GM10847 (cell line): ENCODE results near the gene UGT1A6.

Experiments
- POLR2A ChIP-seq: IDR thresholded peaks from 2 replicates; pipeline ENCODE4 v1.6.1; 2011; ENCODE audit not compliant: insufficient read length; ENCODE audit errors: extremely low read depth

UGT1A6 gene

GRCh38 chr2:233779722-233780121 is 87.0 kb downstream of the UGT1A6 start:
- no peak for TF ChIP-seq POLR2A

- TF ChIP-seq POLR2A: no peak
Measured at GRCh38 chr2:233780771-233781170, 88.1 kb downstream of the UGT1A6 start.

GRCh38 chr2:233789554-233789953 is 96.9 kb downstream of the UGT1A6 start:
- TF ChIP-seq POLR2A: no peak

GRCh38 chr2:233791151-233791882 is 98.6 kb downstream of the UGT1A6 start:
- no peak for TF ChIP-seq POLR2A

- no peak for TF ChIP-seq POLR2A
Measured at GRCh38 chr2:233791883-233792329, 99.2 kb downstream of the UGT1A6 start.

GRCh38 chr2:233792720-233793119 is 100.0 kb downstream of the UGT1A6 start:
- TF ChIP-seq POLR2A: no peak

- no peak for TF ChIP-seq POLR2A
Measured at GRCh38 chr2:233793465-233794127, 100.9 kb downstream of the UGT1A6 start.

- TF ChIP-seq POLR2A: no peak
Measured at GRCh38 chr2:233794128-233794658, 101.5 kb downstream of the UGT1A6 start.

GRCh38 chr2:233795735-233796171 is 103.1 kb downstream of the UGT1A6 start:
- TF ChIP-seq POLR2A: no peak

GRCh38 chr2:233796254-233796653 is 103.6 kb downstream of the UGT1A6 start:
- TF ChIP-seq POLR2A: no peak

GRCh38 chr2:233798335-233799086 is 105.8 kb downstream of the UGT1A6 start:
- no peak for TF ChIP-seq POLR2A

GRCh38 chr2:233799087-233799665 is 106.5 kb downstream of the UGT1A6 start:
- no peak for TF ChIP-seq POLR2A

GRCh38 chr2:233799716-233800115 is 107.0 kb downstream of the UGT1A6 start:
- TF ChIP-seq POLR2A: no peak

- TF ChIP-seq POLR2A: no peak
Measured at GRCh38 chr2:233800208-233800607, 107.5 kb downstream of the UGT1A6 start.
